Measurements from ENCODE around the gene NR3C2.

The NR3C2 gene

GRCh38 chr4:148162991-148163390 lies 279.2 kb downstream of the NR3C2 start:
- no peak for DNase-seq (ENCODE audit: low read depth)

- no peak for DNase-seq (ENCODE audit: low read depth)
Observed at GRCh38 chr4:148162519-148162918, 279.7 kb downstream of the NR3C2 start.

- DNase-seq (ENCODE audit: low read depth), result no peak
Observed at GRCh38 chr4:148161601-148162000, 280.6 kb downstream of the NR3C2 start.

- DNase-seq (ENCODE audit: low read depth), result no peak
Observed at GRCh38 chr4:148159793-148160192, 282.4 kb downstream of the NR3C2 start.

- DNase-seq (ENCODE audit: low read depth), result no peak
Observed at GRCh38 chr4:148154769-148155168, 287.4 kb downstream of the NR3C2 start.

GRCh38 chr4:148152868-148153625 lies 289.2 kb downstream of the NR3C2 start:
- no peak for DNase-seq (ENCODE audit: low read depth)

GRCh38 chr4:148151806-148152205 lies 290.4 kb downstream of the NR3C2 start:
- no peak for DNase-seq (ENCODE audit: low read depth)

- no peak for DNase-seq (ENCODE audit: low read depth)
Observed at GRCh38 chr4:148145475-148145874, 296.7 kb downstream of the NR3C2 start.

GRCh38 chr4:148143174-148143573 lies 299.0 kb downstream of the NR3C2 start:
- no peak for DNase-seq (ENCODE audit: low read depth)

GRCh38 chr4:148141501-148141900 lies 300.7 kb downstream of the NR3C2 start:
- no peak for DNase-seq (ENCODE audit: low read depth)

- no peak for DNase-seq (ENCODE audit: low read depth)
Observed at GRCh38 chr4:148126825-148127224, 315.4 kb downstream of the NR3C2 start.

GRCh38 chr4:148124512-148124911 lies 317.7 kb downstream of the NR3C2 start:
- no peak for DNase-seq (ENCODE audit: low read depth)

GRCh38 chr4:148123161-148123560 lies 319.1 kb downstream of the NR3C2 start:
- peak; percentile 47 for DNase-seq (ENCODE audit: low read depth)

- no peak for DNase-seq (ENCODE audit: low read depth)
Observed at GRCh38 chr4:148120216-148120615, 322.0 kb downstream of the NR3C2 start.

- no peak for DNase-seq (ENCODE audit: low read depth)
Observed at GRCh38 chr4:148118633-148119032, 323.6 kb downstream of the NR3C2 start.

GRCh38 chr4:148118179-148118578 lies 324.0 kb downstream of the NR3C2 start:
- DNase-seq (ENCODE audit: low read depth), result no peak

- no peak for DNase-seq (ENCODE audit: low read depth)
Observed at GRCh38 chr4:148116969-148117368, 325.2 kb downstream of the NR3C2 start.

- DNase-seq (ENCODE audit: low read depth), result no peak
Observed at GRCh38 chr4:148116264-148116663, 325.9 kb downstream of the NR3C2 start.

GRCh38 chr4:148114436-148114835 lies 327.8 kb downstream of the NR3C2 start:
- no peak for DNase-seq (ENCODE audit: low read depth)

GRCh38 chr4:148112231-148112982 lies 329.8 kb downstream of the NR3C2 start:
- DNase-seq (ENCODE audit: low read depth), result no peak

GRCh38 chr4:148110169-148110568 lies 332.0 kb downstream of the NR3C2 start:
- DNase-seq (ENCODE audit: low read depth), result no peak

GRCh38 chr4:148109216-148109615 lies 333.0 kb downstream of the NR3C2 start:
- DNase-seq (ENCODE audit: low read depth), result no peak

- DNase-seq (ENCODE audit: low read depth), result no peak
Observed at GRCh38 chr4:148108766-148109165, 333.4 kb downstream of the NR3C2 start.

Data from CMK (cell line).